SK-N-SH treated with all-trans-retinoic acid at 6 μM for 48 hours (cell line): ENCODE results near the gene HSD3B2.

ENCODE experiments used
- ATAC-seq: fragments of 200-7000 bp; cut with Tn5 transposase; 3 replicates; pipeline ENCODE4 v1.9.1; 2020; ENCODE audit warnings: mild to moderate bottlenecking, moderate library complexity
- ARNTL ChIP-seq: fragments of 450-650 bp; formaldehyde crosslinking; IDR thresholded peaks from 2 replicates; pipeline ENCODE4 v1.5.0; 2020; ENCODE audit warnings: low read depth, mild to moderate bottlenecking, moderate library complexity, borderline replicate concordance
- BACH2 ChIP-seq: fragments of 250-450 bp; sonication (Bioruptor Pico); IDR thresholded peaks from 2 replicates; pipeline ENCODE4 v1.9.0; 2021; ENCODE audit warnings: mild to moderate bottlenecking, borderline replicate concordance
- CSDC2 ChIP-seq: fragments of 250-450 bp; sonication (Bioruptor Pico); IDR thresholded peaks from 2 replicates; pipeline ENCODE4 v1.5.0; 2020; ENCODE audit warnings: mild to moderate bottlenecking, moderate library complexity
- CSRNP3 ChIP-seq: fragments of 250-450 bp; sonication (Bioruptor Pico); IDR thresholded peaks from 2 replicates; pipeline ENCODE4 v1.5.1; 2021; ENCODE audit warnings: mild to moderate bottlenecking, moderate library complexity
- ESRRG ChIP-seq: fragments of 250-450 bp; sonication (Bioruptor Pico); IDR thresholded peaks from 2 replicates; pipeline ENCODE4 v1.6.1; 2021; ENCODE audit warnings: mild to moderate bottlenecking
- GLIS3 ChIP-seq: fragments of 250-450 bp; sonication (Bioruptor Pico); IDR thresholded peaks from 2 replicates; pipeline ENCODE4 v1.5.0; 2020; ENCODE audit warnings: mild to moderate bottlenecking, moderate library complexity
- ISL1 ChIP-seq: fragments of 250-450 bp; sonication (Bioruptor Pico); IDR thresholded peaks from 2 replicates; pipeline ENCODE4 v2.1.2; 2022; ENCODE audit warnings: mild to moderate bottlenecking, moderate library complexity
- OSR1 ChIP-seq: fragments of 250-450 bp; sonication (Bioruptor Pico); IDR thresholded peaks from 2 replicates; pipeline ENCODE4 v1.8.0; 2022; ENCODE audit warnings: moderate library complexity, mild to moderate bottlenecking, inconsistent platforms
- POU6F1 ChIP-seq: fragments of 250-450 bp; sonication (Bioruptor Pico); IDR thresholded peaks from 2 replicates; pipeline ENCODE4 v1.8.0; 2021; ENCODE audit warnings: low read depth, mild to moderate bottlenecking, moderate library complexity, borderline replicate concordance
- PPARA ChIP-seq: fragments of 250-450 bp; sonication (Bioruptor Pico); IDR thresholded peaks from 2 replicates; pipeline ENCODE4 v1.5.0; 2020; ENCODE audit warnings: mild to moderate bottlenecking, borderline replicate concordance
- RARB ChIP-seq: fragments of 250-450 bp; sonication (Bioruptor Pico); IDR thresholded peaks from 2 replicates; pipeline ENCODE4 v1.8.0; 2021; ENCODE audit warnings: mild to moderate bottlenecking, moderate library complexity
- SNAI2 ChIP-seq: fragments of 250-450 bp; sonication (Bioruptor Pico); IDR thresholded peaks from 2 replicates; pipeline ENCODE4 v1.5.0; 2020; ENCODE audit warnings: mild to moderate bottlenecking, moderate library complexity
- TCF4 ChIP-seq: fragments of 250-450 bp; sonication (Bioruptor Pico); IDR thresholded peaks from 2 replicates; pipeline ENCODE4 v1.8.0; 2021; ENCODE audit warnings: mild to moderate bottlenecking, moderate library complexity, borderline replicate concordance
- ZC3H10 ChIP-seq: fragments of 250-450 bp; sonication (Bioruptor Pico); IDR thresholded peaks from 2 replicates; pipeline ENCODE4 v1.5.1; 2021; ENCODE audit warnings: mild to moderate bottlenecking, moderate library complexity
- ZFP3 ChIP-seq: fragments of 250-450 bp; sonication (Bioruptor Pico); IDR thresholded peaks from 2 replicates; pipeline ENCODE4 v1.5.0; 2020; ENCODE audit warnings: mild to moderate bottlenecking, moderate library complexity
- ZFP30 ChIP-seq: fragments of 450-650 bp; formaldehyde crosslinking; IDR thresholded peaks from 2 replicates; pipeline ENCODE4 v1.5.0; 2022; ENCODE audit warnings: mild to moderate bottlenecking, moderate library complexity
- ZNF70 ChIP-seq: fragments of 450-650 bp; formaldehyde crosslinking; IDR thresholded peaks from 2 replicates; pipeline ENCODE4 v1.5.0; 2020; ENCODE audit warnings: mild to moderate bottlenecking, moderate library complexity
- ZNF8 ChIP-seq: fragments of 450-650 bp; formaldehyde crosslinking; IDR thresholded peaks from 2 replicates; pipeline ENCODE4 v1.5.0; 2020; ENCODE audit warnings: mild to moderate bottlenecking, moderate library complexity
- TF ChIP-seq, protein P1 (sequence below): fragments of 250-450 bp; sonication (Bioruptor Pico); IDR thresholded peaks from 2 replicates; pipeline ENCODE4 v1.8.0; 2020; ENCODE audit warnings: mild to moderate bottlenecking, moderate library complexity, borderline replicate concordance
- TF ChIP-seq, protein P2 (sequence below): fragments of 250-450 bp; sonication (Bioruptor Pico); IDR thresholded peaks from 2 replicates; pipeline ENCODE4 v1.5.0; 2020; ENCODE audit warnings: mild to moderate bottlenecking, moderate library complexity

HSD3B2 gene

GRCh38 chr1:119469741-119470140 lies 54.8 kb downstream of the HSD3B2 start:
- ATAC-seq = no peak
- TF ChIP-seq OSR1 (CRISPR knock-in tag) = no peak
- no peak for TF ChIP-seq ESRRG (CRISPR knock-in tag)
- TF ChIP-seq ZFP30 = no peak
- TF ChIP-seq SNAI2 (CRISPR knock-in tag) = no peak
- no peak for TF ChIP-seq ZFP3 (CRISPR knock-in tag)
- TF ChIP-seq PPARA = no peak
- no peak for TF ChIP-seq ARNTL (CRISPR knock-in tag)
- TF ChIP-seq POU6F1 = no peak
- TF ChIP-seq GLIS3 (CRISPR knock-in tag) = no peak
- TF ChIP-seq TCF4 (CRISPR knock-in tag) = no peak
- TF ChIP-seq ZC3H10 (CRISPR knock-in tag) = no peak
- TF ChIP-seq ZNF70 (CRISPR knock-in tag) = no peak
- TF ChIP-seq CSRNP3 = no peak
- TF ChIP-seq CSDC2 (CRISPR knock-in tag) = no peak
- no peak for TF ChIP-seq BACH2 (CRISPR knock-in tag)

DNA sequence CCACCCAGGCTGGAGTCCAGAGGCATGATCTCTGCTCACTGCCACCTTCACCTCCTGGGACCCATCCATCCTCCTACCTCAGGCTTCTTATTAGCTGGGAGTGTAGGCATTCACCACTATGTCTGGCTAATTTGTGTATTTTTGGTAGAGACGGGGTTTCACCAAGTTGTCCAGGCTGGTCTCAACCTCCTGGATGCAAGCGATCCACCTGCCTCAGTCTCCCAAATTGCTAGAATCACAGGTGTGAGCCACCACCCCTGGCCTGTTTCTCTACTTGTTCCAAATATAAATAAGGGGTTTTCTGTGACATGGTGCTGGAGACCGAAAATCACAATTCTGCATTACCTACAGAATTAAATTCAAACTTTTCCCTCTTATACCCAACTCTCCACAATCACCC lies 55.4 kb downstream of the HSD3B2 start:
- no peak for ATAC-seq

DNA sequence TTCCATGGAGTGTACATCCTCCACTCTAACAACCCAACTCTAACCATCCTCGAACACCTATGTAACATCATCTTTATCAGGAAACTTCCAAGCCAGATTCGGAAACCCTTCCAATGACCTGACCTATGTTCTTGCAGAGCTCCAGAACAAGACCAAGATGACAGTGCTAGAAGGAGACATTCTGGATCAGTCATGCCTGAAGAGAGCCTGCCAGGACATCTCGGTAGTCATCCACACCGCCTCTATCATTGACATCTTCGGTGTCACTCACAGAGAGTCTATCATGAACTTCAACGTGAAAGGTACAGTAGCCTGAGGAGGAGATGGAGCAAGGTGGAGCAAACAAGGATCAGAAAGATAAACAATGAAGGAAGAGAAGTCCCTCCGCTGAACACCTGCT lies 56.0 kb downstream of the HSD3B2 start:
- ATAC-seq = no peak
- TF ChIP-seq ZFP30 (no peak), ESRRG (CRISPR knock-in tag) (no peak), CSRNP3 (no peak), ISL1 (CRISPR knock-in tag) (no peak)
- TF ChIP-seq, all 23 proteins: peak for 0

More for the DNA sequence above, 55.4 kb downstream of the HSD3B2 start:
- TF ChIP-seq POU6F1 (no peak), ZNF8 (CRISPR knock-in tag) (no peak), ESRRG (CRISPR knock-in tag) (no peak), PPARA (no peak), OSR1 (CRISPR knock-in tag) (no peak), ZFP30 (no peak), RARB (CRISPR knock-in tag) (no peak), ISL1 (CRISPR knock-in tag) (no peak), SNAI2 (CRISPR knock-in tag) (no peak), BACH2 (CRISPR knock-in tag) (no peak)
- TF ChIP-seq, protein P1, sequence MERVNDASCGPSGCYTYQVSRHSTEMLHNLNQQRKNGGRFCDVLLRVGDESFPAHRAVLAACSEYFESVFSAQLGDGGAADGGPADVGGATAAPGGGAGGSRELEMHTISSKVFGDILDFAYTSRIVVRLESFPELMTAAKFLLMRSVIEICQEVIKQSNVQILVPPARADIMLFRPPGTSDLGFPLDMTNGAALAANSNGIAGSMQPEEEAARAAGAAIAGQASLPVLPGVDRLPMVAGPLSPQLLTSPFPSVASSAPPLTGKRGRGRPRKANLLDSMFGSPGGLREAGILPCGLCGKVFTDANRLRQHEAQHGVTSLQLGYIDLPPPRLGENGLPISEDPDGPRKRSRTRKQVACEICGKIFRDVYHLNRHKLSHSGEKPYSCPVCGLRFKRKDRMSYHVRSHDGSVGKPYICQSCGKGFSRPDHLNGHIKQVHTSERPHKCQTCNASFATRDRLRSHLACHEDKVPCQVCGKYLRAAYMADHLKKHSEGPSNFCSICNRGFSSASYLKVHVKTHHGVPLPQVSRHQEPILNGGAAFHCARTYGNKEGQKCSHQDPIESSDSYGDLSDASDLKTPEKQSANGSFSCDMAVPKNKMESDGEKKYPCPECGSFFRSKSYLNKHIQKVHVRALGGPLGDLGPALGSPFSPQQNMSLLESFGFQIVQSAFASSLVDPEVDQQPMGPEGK (CRISPR knock-in tag) = no peak

GRCh38 chr1:119471566-119471965 lies 56.6 kb downstream of the HSD3B2 start:
- no peak for ATAC-seq
- TF ChIP-seq ESRRG (CRISPR knock-in tag) (no peak), PPARA (no peak), GLIS3 (CRISPR knock-in tag) (no peak), POU6F1 (no peak)
- TF ChIP-seq, protein P2, sequence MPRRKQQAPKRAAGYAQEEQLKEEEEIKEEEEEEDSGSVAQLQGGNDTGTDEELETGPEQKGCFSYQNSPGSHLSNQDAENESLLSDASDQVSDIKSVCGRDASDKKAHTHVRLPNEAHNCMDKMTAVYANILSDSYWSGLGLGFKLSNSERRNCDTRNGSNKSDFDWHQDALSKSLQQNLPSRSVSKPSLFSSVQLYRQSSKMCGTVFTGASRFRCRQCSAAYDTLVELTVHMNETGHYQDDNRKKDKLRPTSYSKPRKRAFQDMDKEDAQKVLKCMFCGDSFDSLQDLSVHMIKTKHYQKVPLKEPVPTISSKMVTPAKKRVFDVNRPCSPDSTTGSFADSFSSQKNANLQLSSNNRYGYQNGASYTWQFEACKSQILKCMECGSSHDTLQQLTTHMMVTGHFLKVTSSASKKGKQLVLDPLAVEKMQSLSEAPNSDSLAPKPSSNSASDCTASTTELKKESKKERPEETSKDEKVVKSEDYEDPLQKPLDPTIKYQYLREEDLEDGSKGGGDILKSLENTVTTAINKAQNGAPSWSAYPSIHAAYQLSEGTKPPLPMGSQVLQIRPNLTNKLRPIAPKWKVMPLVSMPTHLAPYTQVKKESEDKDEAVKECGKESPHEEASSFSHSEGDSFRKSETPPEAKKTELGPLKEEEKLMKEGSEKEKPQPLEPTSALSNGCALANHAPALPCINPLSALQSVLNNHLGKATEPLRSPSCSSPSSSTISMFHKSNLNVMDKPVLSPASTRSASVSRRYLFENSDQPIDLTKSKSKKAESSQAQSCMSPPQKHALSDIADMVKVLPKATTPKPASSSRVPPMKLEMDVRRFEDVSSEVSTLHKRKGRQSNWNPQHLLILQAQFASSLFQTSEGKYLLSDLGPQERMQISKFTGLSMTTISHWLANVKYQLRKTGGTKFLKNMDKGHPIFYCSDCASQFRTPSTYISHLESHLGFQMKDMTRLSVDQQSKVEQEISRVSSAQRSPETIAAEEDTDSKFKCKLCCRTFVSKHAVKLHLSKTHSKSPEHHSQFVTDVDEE (CRISPR knock-in tag) = no peak
- TF ChIP-seq, protein P1 (CRISPR knock-in tag) = no peak
